Myocyte (in vitro differentiated cells): ENCODE results near the gene USE1. TPM values are rescaled to one million over a fixed set of nuclear protein-coding genes. Genes with fewer than 3 reads are reported as not detected.

Source experiments
- DNase-seq: peaks from one replicate; pipeline ENCODE4 v3.0.0-alpha.2; 2012; ENCODE audit warnings: low read depth
- total RNA-seq: library from RNA; depleted of rRNA; stranded (reverse); fragments of >200 nt; gene quantifications from 2 replicates; pipeline ENCODE4 v1.2.3, GENCODE V29; 2014

The USE1 gene
- total RNA-seq, 1 donor from 2014 or later, result 23.5 TPM

DNA sequence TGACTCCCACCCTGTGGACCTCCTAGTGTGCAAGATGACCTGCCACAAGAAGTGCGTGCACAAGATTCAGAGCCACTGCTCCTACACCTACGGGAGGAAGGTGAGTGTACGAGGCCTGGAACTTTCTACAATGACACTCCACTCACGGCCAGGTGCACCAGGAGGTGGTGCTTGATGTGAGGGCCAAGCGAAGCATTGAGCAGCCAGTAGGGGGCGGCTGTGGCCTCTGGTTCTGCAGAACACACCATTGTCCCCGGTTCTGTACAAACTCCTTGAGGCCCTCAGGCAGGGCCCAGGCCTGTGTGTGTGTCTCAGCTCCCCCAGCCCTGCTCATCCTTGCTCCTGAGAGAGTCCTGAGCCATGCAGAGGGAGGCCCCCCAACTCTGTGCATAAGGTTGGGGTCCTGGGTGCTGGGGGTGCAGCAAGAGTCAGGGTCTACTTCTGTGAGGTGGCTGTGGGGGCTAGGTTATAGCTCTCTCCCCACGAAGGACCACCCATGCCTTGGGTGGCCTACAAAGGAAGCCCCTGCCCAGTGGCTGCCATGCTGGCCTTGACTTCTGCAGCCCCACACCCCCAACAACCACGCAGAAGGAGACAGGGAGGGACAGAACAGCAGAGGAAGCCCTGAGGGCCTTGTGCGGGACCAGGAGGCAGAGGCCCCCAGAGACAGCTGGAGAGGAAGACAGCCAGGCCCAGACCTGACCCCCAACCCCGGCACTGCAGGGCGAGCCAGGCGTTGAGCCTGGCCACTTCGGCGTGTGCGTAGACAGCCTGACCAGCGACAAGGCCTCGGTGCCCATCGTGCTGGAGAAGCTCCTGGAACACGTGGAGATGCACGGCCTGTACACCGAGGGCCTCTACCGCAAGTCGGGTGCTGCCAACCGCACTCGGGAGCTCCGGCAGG lies 9.7 kb upstream of the USE1 start:
- peak; percentile 32 for DNase-seq

GRCh38 chr19:17206736-17207581 lies 8.2 kb upstream of the USE1 start:
- no peak for DNase-seq

DNA sequence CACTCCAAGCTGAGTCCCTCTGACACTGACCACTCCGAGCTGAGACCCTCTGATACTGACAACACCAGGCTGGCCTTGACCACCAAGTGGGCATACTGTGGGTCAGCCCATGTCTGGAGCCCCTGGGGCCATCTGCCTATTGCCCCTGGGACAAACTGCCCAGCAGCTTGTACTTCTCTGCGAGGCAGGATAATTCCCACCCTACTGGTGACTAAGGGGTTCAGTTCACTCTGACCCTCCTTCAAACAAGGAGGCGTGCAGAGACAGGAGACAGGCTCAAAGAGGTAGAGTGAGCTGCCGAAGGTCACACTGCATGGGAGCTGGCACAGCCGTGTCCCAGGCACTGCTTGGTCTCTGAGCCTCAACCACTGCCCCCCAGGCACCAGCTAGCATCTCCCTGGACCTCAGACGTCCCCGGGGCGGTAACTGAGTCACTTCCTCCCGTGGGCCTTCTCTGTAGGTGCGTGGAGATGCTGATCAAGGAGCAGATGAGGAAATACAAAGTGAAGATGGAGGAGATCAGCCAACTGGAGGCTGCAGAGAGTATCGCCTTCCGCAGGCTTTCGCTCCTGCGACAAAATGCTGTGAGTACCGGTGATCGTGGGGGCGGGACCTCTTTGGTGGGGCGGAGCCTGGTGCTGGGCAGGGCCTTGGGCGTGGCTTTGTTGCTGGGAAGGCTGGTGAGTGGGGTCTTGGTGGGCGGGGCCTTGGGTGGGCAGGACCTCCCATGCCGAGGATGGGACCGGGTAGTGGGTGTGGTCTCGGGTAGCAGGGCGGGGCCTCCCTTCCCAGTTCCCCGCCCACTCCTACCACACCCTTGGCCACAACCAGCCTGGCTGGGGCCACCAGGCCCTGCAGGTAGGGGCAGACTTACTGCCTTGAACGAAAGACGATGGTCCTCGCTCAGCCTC lies 5.8 kb upstream of the USE1 start:
- no peak for DNase-seq

- DNase-seq, result no peak
These were observed 4.9 kb upstream of the USE1 start for GRCh38 chr19:17210296-17210695.

DNA sequence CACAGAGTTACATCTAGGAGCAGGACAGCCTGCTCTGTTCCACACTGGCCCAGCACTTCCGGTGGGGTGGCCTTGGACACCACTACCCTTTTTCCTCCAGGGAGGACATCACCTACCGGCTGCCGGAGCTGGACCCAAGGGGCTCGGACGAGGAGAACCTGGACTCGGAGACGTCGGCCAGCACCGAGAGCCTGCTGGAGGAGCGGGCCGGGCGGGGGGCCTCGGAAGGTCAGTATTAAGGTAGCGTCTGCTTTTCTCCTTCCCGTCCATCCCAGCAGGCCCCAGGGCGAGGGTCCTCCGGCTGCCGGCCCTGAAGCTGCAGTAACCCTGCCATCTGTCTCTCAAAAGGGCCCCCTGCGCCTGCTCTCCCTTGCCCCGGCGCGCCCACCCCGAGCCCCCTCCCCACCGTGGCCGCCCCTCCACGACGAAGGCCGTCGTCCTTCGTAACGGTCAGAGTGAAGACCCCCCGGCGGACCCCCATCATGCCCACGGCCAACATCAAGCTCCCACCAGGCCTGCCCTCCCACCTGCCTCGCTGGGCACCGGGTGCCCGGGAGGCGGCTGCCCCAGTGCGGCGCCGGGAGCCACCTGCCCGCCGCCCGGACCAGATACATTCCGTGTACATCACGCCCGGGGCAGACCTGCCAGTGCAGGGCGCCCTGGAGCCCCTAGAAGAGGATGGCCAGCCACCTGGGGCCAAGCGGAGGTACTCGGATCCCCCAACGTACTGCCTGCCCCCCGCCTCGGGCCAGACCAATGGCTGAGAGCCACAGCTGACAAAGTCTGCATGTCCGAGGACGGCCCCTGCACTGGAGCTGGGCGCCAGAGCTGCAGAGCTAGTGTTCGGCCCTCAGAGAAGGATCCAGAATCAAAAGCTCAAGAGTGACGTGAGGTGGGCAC lies 3.4 kb upstream of the USE1 start:
- DNase-seq, result no peak

GRCh38 chr19:17213334-17213733 lies 1.8 kb upstream of the USE1 start:
- no peak for DNase-seq

DNA sequence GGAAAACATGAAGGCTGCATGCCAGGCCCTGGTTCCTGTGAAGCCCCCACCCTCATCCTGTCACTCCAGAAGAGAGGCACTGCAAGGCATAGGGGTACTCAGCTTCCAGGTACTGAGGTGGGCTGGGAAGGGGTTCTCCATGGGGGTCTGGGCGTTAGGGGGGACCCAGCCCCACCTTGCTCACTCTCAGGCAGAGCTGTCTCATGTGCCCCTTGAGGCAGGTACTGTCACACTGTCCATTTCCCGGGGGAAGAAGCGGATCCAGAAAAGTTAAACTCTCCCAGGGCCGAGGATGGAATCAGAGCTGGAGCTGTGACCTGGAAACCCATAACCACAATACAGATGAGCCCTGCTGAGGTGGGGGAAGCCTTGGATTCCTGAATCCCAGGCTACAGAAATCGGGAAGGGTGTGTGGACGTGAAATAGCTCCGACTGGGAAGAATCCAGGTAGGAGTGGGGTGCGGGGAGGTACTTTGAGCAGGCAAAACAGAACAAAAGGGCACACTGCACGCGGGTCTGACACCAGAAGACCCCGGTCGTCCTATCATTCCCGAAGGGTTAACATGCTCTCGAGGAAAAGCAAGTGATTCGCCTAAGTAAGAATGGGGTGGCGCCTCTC lies 540 bp upstream of the USE1 start:
- no peak for DNase-seq

- no peak for DNase-seq
These were observed 1.0 kb downstream of the USE1 start for GRCh38 chr19:17216058-17216670.

- DNase-seq, result no peak
These were observed 4.1 kb downstream of the USE1 start for GRCh38 chr19:17219286-17219685.

- peak; percentile 41 for DNase-seq
These were observed 5.1 kb downstream of the USE1 start for GRCh38 chr19:17220207-17220758.

DNA sequence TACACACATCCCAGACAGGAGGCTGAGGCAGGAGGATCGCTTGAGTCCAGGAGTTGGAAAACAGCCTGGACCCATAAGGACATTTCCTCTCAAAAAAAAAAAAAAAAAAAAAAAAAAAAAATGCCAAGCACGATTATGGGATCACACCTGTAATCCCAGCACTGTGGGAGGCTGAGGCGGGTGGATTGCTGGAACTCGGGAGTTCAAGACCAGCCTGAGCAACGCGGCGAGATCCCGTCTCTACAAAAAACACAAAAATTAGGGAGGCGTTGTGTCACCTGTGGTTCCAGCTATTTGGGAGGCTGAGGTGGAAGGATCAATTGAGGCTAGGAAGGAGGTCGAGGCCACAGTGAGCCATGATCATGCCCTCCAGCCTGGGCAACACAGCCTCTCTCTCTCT lies 9.9 kb downstream of the USE1 start:
- DNase-seq, result no peak

DNA sequence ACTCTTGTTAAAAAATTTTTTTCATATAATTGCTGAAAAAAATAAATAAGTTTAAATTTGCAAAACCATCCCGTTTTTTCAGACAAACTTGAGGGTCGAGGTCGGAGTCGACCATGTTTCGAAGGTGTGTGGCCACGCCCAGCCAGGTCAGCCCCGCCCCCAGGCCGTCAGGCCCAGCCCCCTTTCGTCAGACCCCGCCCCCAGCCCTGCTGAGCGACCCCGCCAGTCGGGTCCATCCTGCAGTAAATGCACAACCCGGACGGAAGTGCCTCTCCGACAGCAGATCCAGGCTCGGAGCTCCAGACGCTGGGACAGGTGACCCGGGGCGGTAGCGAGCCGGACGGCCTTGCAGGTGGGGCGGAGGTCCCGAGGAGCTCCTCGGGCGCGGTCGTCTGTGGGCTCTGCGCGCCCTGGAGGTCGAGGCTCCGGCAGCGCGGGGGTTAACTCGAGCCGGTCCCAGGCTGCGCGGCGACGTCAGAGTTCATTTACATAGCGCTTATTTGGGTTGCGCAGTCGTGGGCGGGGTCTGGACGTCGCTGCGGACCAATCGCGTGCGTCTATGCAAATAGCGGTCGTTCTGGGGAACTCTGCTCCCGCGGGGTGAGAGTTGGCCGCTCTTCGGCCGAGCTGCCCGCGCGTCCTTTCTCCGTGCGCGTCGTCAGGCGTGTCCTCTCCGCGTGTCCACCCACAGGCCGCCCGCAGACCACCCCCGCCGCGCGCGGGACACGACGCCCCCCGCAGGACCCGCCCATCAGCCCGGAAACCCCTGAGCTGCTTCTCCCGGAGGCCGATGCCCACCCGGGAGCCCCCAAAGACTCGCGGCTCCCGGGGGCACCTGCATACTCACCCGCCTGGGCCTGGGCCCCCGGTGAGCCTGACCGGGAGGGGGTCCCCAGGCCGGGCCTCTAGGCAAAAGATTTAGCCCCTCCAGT lies 11.1 kb downstream of the USE1 start, which contains the start of gene OCEL1:
TSS of gene OCEL1 (plus strand) at position 225 of the 932 bp plus-strand sequence. CDS start at position 247, 22 bp downstream.
- peak; percentile 98 for DNase-seq

DNA sequence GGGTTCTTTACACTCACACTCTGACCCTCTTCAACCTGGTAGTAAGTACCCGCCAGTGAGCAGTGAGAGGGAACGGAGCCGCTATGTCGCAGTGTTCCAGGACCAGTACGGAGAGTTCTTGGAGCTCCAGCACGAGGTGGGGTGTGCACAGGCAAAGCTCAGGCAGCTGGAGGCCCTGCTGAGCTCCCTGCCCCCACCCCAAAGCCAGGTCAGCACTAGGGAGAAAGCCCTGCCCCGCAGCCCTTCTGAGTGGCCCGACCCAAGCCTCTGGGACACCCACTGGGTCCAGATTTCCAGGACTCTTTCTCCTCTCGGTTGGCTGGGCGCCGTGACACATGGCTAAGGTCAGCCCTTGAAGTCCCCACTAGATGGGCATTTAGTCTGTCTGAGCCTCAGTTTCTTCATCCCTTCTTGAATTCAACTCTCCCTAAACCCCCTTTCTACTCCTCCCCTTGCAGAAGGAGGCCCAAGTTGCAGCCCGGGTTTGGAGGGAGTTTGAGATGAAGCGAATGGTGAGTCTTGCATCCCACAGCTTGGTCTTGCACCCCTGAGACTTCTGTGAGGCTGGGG lies 12.7 kb downstream of the USE1 start:
- DNase-seq, result no peak

DNA sequence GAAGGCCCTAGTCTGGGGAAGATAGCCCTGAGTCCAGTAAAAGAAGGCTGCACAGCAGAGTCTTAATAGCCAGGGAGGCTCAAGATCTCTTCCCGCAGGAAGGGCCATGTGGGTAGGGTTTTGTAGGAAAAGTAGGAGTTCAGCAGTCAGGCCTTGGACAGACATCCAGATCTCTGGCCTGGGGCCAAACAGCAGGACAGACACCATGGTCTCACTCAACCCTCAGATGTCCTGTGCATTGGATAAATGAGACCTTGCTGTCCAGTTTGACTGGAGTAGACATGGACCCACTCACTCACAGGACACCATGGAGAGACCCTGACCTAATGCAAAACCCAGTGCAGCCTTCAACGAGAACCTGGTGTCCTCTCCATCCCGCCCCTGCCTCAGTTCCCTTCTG lies 14.7 kb downstream of the USE1 start:
- no peak for DNase-seq

GRCh38 chr19:17232258-17232657 lies 17.1 kb downstream of the USE1 start:
- no peak for DNase-seq

DNA sequence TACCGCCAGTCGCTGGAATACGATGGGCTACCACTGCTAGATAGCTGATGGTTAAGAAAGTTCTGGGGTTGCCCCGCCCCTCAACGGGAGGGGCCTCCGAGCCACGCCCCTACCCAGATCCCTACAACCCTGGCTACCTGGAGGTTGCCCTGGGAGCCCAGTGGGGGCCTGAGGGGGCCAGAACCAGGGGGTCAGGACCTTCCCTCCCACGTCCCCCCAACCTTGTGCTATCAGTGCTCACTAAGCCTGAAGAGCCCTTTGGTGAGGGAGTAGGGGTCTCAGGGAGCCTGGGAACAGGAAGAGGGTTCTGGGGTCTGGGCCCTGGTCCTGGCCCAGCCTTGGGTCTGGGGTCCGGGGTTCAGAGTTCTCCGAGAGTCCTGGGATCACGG lies 19.7 kb downstream of the USE1 start:
- DNase-seq, result no peak

GRCh38 chr19:17235300-17235970 lies 20.3 kb downstream of the USE1 start:
- DNase-seq, result peak; percentile 56
